SK-N-SH (cell line): ENCODE measurements around the gene PLSCR3. TPM values are rescaled to one million over a fixed set of nuclear protein-coding genes. Genes with fewer than 3 reads are reported as not detected.
A peak's percentile ranks its signal among the peaks of the same experiment; 100 is the strongest.

Experiments used
- CTCF ChIA-PET: fragments of 300-600, 350-600 bp; formaldehyde crosslinking; extraction: SDS; loops from one replicate; lab custom pipeline; 2021; lab: Yijun Ruan, JAX
- POLR2A ChIA-PET: fragments of 350-600 bp; sonication (Branson Sonifier 250); formaldehyde crosslinking; extraction: SDS; loops from one replicate; lab custom pipeline; 2020; ENCODE audit warnings: antibody characterized with exemption, inconsistent platforms; lab: Yijun Ruan, JAX
- DNase-seq: peaks from one replicate; pipeline ENCODE4 v3.0.0; 2012
- H2AFZ ChIP-seq: fragments of 200-600 bp; sonication (generic); 2 replicates; pipeline ENCODE4 v1.8.1; 2016; ENCODE audit warnings: antibody characterized with exemption, mild to moderate bottlenecking, low read depth
- H3F3A ChIP-seq: fragments of 200-600 bp; sonication (generic); replicated peaks from 2 replicates; pipeline ENCODE3; 2016; ENCODE audit warnings: antibody characterized with exemption, mild to moderate bottlenecking; ENCODE audit not compliant: insufficient read depth
- H3K27ac ChIP-seq, 2 experiments: fragments of 200-500 bp in 1 of 2; fragments of 200-600 bp in 1 of 2; sonication (Bioruptor generic) in 1 of 2; sonication (generic), shearing (Covaris generic) in 1 of 2; 2 replicates each; pipeline versions ENCODE4 v1.5.1 to v1.6.1; 2014 to 2016; ENCODE audit warnings: low read depth in 2 of 2, inconsistent platforms in 1 of 2, low read length in 1 of 2, mild to moderate bottlenecking in 1 of 2, mixed read lengths in 1 of 2
- H3K27me3 ChIP-seq: fragments of 200-600 bp; sonication (generic), shearing (Covaris generic); 2 replicates; pipeline ENCODE4 v1.6.1; 2016; ENCODE audit warnings: mixed run types; ENCODE audit not compliant: insufficient read depth
- H3K36me3 ChIP-seq, 2 experiments: fragments of 200-500 bp in 1 of 2; fragments of 200-600 bp in 1 of 2; sonication (Bioruptor generic) in 1 of 2; sonication (generic) in 1 of 2; replicated peaks in 1 of 2; 2 replicates each; pipeline versions ENCODE3 to v1.5.1; 2014 to 2016; ENCODE audit warnings: low read length in 1 of 2, mild to moderate bottlenecking in 1 of 2; ENCODE audit not compliant: insufficient read depth in 2 of 2, control insufficient read depth in 1 of 2
- H3K4me1 ChIP-seq, 2 experiments: fragments of 200-500 bp in 1 of 2; fragments of 200-600 bp in 1 of 2; sonication (Bioruptor generic) in 1 of 2; sonication (generic), shearing (Covaris generic) in 1 of 2; 2 replicates each; pipeline versions ENCODE4 v1.5.1 to v1.6.1; 2014 to 2016; ENCODE audit warnings: low read depth in 1 of 2, low read length in 1 of 2, mixed run types in 1 of 2; ENCODE audit not compliant: insufficient read depth in 2 of 2, control insufficient read depth in 1 of 2
- H3K4me2 ChIP-seq: fragments of 200-600 bp; sonication (generic), shearing (Covaris generic); 2 replicates; pipeline ENCODE4 v1.6.1; 2017; ENCODE audit warnings: mixed run types
- H3K4me3 ChIP-seq, 2 experiments: fragments of 200-500 bp in 1 of 2; fragments of 200-600 bp in 1 of 2; sonication (Bioruptor generic) in 1 of 2; sonication (generic), shearing (Covaris generic) in 1 of 2; 2 replicates each; pipeline versions ENCODE4 v1.5.1 to v1.8.1; 2014 to 2016; ENCODE audit warnings: low read depth in 2 of 2, inconsistent platforms in 1 of 2, low read length in 1 of 2, mild to moderate bottlenecking in 1 of 2, mixed read lengths in 1 of 2, moderate library complexity in 1 of 2
- H3K79me2 ChIP-seq: fragments of 200-600 bp; sonication (generic); 2 replicates; pipeline ENCODE4 v1.8.1; 2017; ENCODE audit warnings: mild to moderate bottlenecking; ENCODE audit not compliant: insufficient read depth
- H3K9ac ChIP-seq: fragments of 200-600 bp; sonication (generic); 2 replicates; pipeline ENCODE4 v1.6.1; 2017; ENCODE audit warnings: mixed run types
- H3K9me2 ChIP-seq: fragments of 200-600 bp; sonication (generic); 2 replicates; pipeline ENCODE4 v1.6.1; 2017; ENCODE audit warnings: mixed run types
- H3K9me3 ChIP-seq: fragments of 200-600 bp; sonication (generic); 2 replicates; pipeline ENCODE4 v1.6.1; 2017; ENCODE audit warnings: mixed run types, mild to moderate bottlenecking, moderate library complexity
- H4K20me1 ChIP-seq: fragments of 200-600 bp; sonication (generic); 2 replicates; pipeline ENCODE4 v1.6.1; 2017; ENCODE audit warnings: mild to moderate bottlenecking, mixed run types; ENCODE audit not compliant: insufficient read depth
- ELF1 ChIP-seq: IDR thresholded peaks from 2 replicates; pipeline ENCODE4 v1.4.0; 2012
- EZH2phosphoT487 ChIP-seq: fragments of 200-600 bp; sonication (generic); IDR thresholded peaks from 2 replicates; pipeline ENCODE4 v1.6.1; 2017; ENCODE audit warnings: low read depth, mixed run types, mild to moderate bottlenecking, antibody characterized with exemption, moderate library complexity, borderline replicate concordance
- FOXJ3 ChIP-seq: sonication (generic); formaldehyde crosslinking; IDR thresholded peaks from 2 replicates; pipeline ENCODE4 v1.5.1; 2020; ENCODE audit warnings: mild to moderate bottlenecking, missing genetic modification reagents
- FOXM1 ChIP-seq: IDR thresholded peaks from 2 replicates; pipeline ENCODE4 v1.4.0; 2012; ENCODE audit warnings: low read depth, mild to moderate bottlenecking
- GABPA ChIP-seq: IDR thresholded peaks from 2 replicates; pipeline ENCODE4 v1.4.0; 2012; ENCODE audit warnings: low read depth, mild to moderate bottlenecking
- GATA2 ChIP-seq: sonication (generic); formaldehyde crosslinking; IDR thresholded peaks from 2 replicates; pipeline ENCODE4 v1.5.0; 2020; ENCODE audit warnings: mild to moderate bottlenecking, missing genetic modification reagents
- MAX ChIP-seq: IDR thresholded peaks from 2 replicates; pipeline ENCODE4 v1.4.0; 2012; ENCODE audit warnings: low read depth
- NRF1 ChIP-seq: IDR thresholded peaks from 2 replicates; pipeline ENCODE4 v1.6.1; 2012; ENCODE audit warnings: low read depth, mild to moderate bottlenecking, low read length
- PBX3 ChIP-seq: IDR thresholded peaks from 2 replicates; pipeline ENCODE4; 2012
- REST ChIP-seq: IDR thresholded peaks from 2 replicates; pipeline ENCODE4 v1.6.1; 2012; ENCODE audit warnings: mild to moderate bottlenecking, low read depth, low read length, moderate library complexity
- RXRA ChIP-seq: IDR thresholded peaks from 2 replicates; pipeline ENCODE4 v1.4.0; 2012; ENCODE audit warnings: low read depth, mild to moderate bottlenecking, borderline replicate concordance
- SMC3 ChIP-seq: IDR thresholded peaks from 2 replicates; pipeline ENCODE4 v1.6.1; 2012; ENCODE audit warnings: low read depth, low read length, improper control_type of control experiment
- TEAD4 ChIP-seq: IDR thresholded peaks from 2 replicates; pipeline ENCODE4 v1.4.0; 2012; ENCODE audit warnings: mild to moderate bottlenecking, borderline replicate concordance; ENCODE audit not compliant: insufficient read depth
- WGBS: methylation state at CpG from one replicate; pipeline ENCODE4 v1.1.6; 2017; ENCODE audit warnings: low lambda C conversion rate; 5-methylcytosine and 5-hydroxymethylcytosine counted together
- polyA plus RNA-seq, 3 experiments: library from polyadenylated mRNA; depleted of rRNA; stranded (reverse); fragments of >200 nt; gene quantifications; 2 replicates each; pipeline ENCODE4 v1.2.3, GENCODE V29; 2012

PLSCR3 gene
- polyA plus RNA-seq, 1 of the 3 experiments (the other 2 are of a cell fraction), result 95.0 TPM

- Histone ChIP-seq H3K27me3 (no peaks in the 10 kb centered on the region), H3K4me1 (peaks cover 19 to 48% of the 10 kb centered on the region in 2 experiments; a peak in 2 of 4 replicates), H3K9me2 (no peaks in the 10 kb centered on the region), H3K27ac (peak overlapping the region in 1 of 2 experiments; percentile 99; a peak in 2 of 4 replicates), H3K79me2 (peaks cover 38% of the 10 kb centered on the region), H2AFZ (no peak overlapping the region), H3K9ac (peak overlapping the region; percentile 100), H3K4me2 (peak overlapping the region; percentile 100), H3K4me3 (peak overlapping the region; percentile 69 to 97), H3K9me3 (no peaks in the 10 kb centered on the region), H3F3A (peaks cover 15% of the 10 kb centered on the region), H4K20me1 (no peaks in the 10 kb centered on the region; the same call in 1 of the 2 replicates), H3K36me3 (no peaks in the 10 kb centered on the region)
- ChIA-PET CTCF (interaction anchor here (0.7 to 5.2 kb wide), 17 partner anchors 9 to 265 kb away, joined by 3 to 52 read pairs (median 6); partner anchors contain the start of genes ACAP1, SENP3 and SOX15), POLR2A (interaction anchor here (0.6 to 2.0 kb wide), 2 partner anchors 23 to 849 kb away, joined by 3 to 5 read pairs; no protein-coding TSS in a partner anchor)
- no peak for TF ChIP-seq EZH2phosphoT487
- TF ChIP-seq GATA2 (CRISPR knock-in tag), result no peak
- no peak for TF ChIP-seq PBX3
- no peak for TF ChIP-seq MAX
- TF ChIP-seq FOXJ3 (CRISPR knock-in tag), result no peak
- no peak for TF ChIP-seq GABPA
- TF ChIP-seq REST, result no peak
- no peak for TF ChIP-seq RXRA
- no peak for TF ChIP-seq ELF1
- no peak for TF ChIP-seq FOXM1
- TF ChIP-seq NRF1, result no peak
- no peak for TF ChIP-seq SMC3
- TF ChIP-seq TEAD4, result no peak
- DNase-seq, result no peak
- 97% methylated on average over 23 of the region's 37 CpGs for WGBS
Observed at GRCh38 chr17:7352910-7353635, 41.3 kb downstream of the PLSCR3 start.
